ENCODE data around the gene PLA2G10. TPM values are rescaled to one million over a fixed set of nuclear protein-coding genes. Genes with fewer than 3 reads are reported as not detected.
"Not testable (repeated sequence)": the region's sequence is repeated elsewhere in the genome, so short reads cannot be mapped to it uniquely, and the experiment has no call there.

The PLA2G10 gene
- total and polyA plus RNA-seq, 9 of the 15 experiments (the other 6 are each of a cell fraction or from before 2014, with no cell fraction given), result not detected

DNA sequence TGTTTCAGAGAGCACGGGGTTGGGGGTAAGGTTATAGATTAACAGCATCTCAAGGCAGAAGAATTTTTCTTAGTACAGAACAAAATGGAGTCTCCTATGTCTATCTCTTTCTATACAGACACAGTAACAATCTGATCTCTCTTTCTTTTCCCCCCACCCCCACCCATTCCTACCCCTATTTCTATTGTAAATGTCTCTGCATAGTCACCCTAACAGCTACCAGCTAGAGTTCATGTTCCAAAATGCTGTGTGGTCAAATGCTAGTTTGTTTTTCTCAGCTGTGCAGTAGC is 57.2 kb downstream of the PLA2G10 start:
- H3K9ac ChIP-seq (ENCODE audit: insufficient read depth in 1 of 2, low read depth in 2 of 2, low read length in 2 of 2); H3K4me3 ChIP-seq; H3K27ac ChIP-seq (ENCODE audit: extremely low read depth, low read depth, low read length); BruUV-seq (replicated peaks); FAIRE-seq; intact Hi-C loops (cut with micrococcal nuclease); CTCF ChIA-PET (ENCODE audit: low intra/inter-chr PET ratio); POLR2A ChIA-PET; H3K9me3 ChIP-seq (replicated peaks; ENCODE audit: control insufficient read depth, insufficient read depth, low read depth, low read length); DNase-seq (ENCODE audit: extremely low read depth in 1 of 4, low spot score in 3 of 4); H3K4me2 ChIP-seq (ENCODE audit: insufficient read depth, low read length); H3K27me3 ChIP-seq (ENCODE audit: control insufficient read depth in 2 of 2, insufficient read depth in 2 of 2, low read length in 2 of 2); H3K9me1 ChIP-seq (ENCODE audit: control insufficient read depth, insufficient read depth, low read length); H2AFZ ChIP-seq (ENCODE audit: low read depth, low read length); ATAC-seq: not testable (repeated sequence)
- 20% methylated on average over 1 of the region's 1 CpG for WGBS (ENCODE audit: insufficient coverage, low coverage, missing lambda C conversion rate)
- H3K4me1 ChIP-seq (replicated peaks in 1 of 2; ENCODE audit: control insufficient read depth in 2 of 2, insufficient read depth in 2 of 2, low read length in 2 of 2), result peaks cover 11 to 13% of the 10 kb centered on the region in 2 experiments; a peak in 4 of 5 replicates
- H3K79me2 ChIP-seq (ENCODE audit: control insufficient read depth, insufficient read depth, low read length), result peaks cover 96% of the 10 kb centered on the region
- H3K36me3 ChIP-seq (ENCODE audit: control insufficient read depth, insufficient read depth, low read length), result peaks cover 59% of the 10 kb centered on the region
- in situ Hi-C loops (cut with MboI), result loop anchor here (25.0 kb wide), 1 partner anchor 1875 kb away; no protein-coding TSS in a partner anchor
- TF ChIP-seq, protein P1, sequence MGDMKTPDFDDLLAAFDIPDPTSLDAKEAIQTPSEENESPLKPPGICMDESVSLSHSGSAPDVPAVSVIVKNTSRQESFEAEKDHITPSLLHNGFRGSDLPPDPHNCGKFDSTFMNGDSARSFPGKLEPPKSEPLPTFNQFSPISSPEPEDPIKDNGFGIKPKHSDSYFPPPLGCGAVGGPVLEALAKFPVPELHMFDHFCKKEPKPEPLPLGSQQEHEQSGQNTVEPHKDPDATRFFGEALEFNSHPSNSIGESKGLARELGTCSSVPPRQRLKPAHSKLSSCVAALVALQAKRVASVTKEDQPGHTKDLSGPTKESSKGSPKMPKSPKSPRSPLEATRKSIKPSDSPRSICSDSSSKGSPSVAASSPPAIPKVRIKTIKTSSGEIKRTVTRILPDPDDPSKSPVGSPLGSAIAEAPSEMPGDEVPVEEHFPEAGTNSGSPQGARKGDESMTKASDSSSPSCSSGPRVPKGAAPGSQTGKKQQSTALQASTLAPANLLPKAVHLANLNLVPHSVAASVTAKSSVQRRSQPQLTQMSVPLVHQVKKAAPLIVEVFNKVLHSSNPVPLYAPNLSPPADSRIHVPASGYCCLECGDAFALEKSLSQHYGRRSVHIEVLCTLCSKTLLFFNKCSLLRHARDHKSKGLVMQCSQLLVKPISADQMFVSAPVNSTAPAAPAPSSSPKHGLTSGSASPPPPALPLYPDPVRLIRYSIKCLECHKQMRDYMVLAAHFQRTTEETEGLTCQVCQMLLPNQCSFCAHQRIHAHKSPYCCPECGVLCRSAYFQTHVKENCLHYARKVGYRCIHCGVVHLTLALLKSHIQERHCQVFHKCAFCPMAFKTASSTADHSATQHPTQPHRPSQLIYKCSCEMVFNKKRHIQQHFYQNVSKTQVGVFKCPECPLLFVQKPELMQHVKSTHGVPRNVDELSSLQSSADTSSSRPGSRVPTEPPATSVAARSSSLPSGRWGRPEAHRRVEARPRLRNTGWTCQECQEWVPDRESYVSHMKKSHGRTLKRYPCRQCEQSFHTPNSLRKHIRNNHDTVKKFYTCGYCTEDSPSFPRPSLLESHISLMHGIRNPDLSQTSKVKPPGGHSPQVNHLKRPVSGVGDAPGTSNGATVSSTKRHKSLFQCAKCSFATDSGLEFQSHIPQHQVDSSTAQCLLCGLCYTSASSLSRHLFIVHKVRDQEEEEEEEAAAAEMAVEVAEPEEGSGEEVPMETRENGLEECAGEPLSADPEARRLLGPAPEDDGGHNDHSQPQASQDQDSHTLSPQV (IDR thresholded peaks at IDR 0.05), result peak; percentile 61; the same call in 1 of the 2 replicates
- H4K20me1 ChIP-seq (replicated peaks; ENCODE audit: control insufficient read depth, insufficient read depth, low read length), result peaks cover 17% of the 10 kb centered on the region

DNA sequence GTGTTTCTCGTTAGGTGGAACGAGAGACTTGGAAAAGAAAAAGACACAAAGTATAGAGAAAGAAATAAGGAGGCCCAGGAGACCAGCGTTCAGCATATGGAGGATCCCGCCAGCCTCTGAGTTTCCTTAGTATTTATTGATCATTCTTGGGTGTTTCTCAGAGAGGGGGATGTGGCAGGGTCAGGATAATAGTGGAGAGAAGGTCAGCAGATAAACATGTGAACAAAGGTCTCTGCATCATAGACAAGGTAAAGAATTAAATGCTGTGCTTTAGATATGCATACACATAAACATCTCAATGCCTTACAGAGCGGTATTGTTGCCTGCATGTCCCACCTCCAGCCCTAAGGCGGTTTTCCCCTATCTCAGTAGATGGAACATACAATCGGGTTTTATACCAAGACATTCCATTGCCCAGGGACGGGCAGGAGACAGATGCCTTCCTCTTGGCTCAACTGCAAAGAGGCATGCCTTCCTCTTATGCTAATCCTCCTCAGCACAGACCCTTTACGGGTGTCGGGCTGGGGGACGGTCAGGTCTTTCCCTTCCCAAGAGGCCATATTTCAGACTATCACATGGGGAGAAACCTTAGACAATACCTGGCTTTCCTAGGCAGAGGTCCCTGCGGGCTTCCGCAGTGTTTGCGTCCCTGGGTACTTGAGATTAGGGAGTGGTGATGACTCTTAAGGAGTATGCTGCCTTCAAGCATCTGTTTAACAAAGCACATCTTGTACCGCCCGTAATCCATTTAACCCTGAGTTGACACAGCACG is 57.7 kb downstream of the PLA2G10 start:
- Histone ChIP-seq H3K79me2 (ENCODE audit: control insufficient read depth, insufficient read depth, low read length) (peaks cover 94% of the 10 kb centered on the region), H4K20me1 (replicated peaks; ENCODE audit: control insufficient read depth, insufficient read depth, low read length) (peaks cover 17% of the 10 kb centered on the region), H3K4me1 (replicated peaks in 1 of 2; ENCODE audit: control insufficient read depth in 2 of 2, insufficient read depth in 2 of 2, low read length in 2 of 2) (peaks cover 15 to 18% of the 10 kb centered on the region in 2 experiments; a peak in 4 of 5 replicates), H3K36me3 (ENCODE audit: control insufficient read depth, insufficient read depth, low read length) (peaks cover 57% of the 10 kb centered on the region)
- in situ Hi-C loops (cut with MboI), result loop anchor here (25.0 kb wide), 1 partner anchor 1876 kb away; no protein-coding TSS in a partner anchor
- H3K9me3 ChIP-seq (replicated peaks; ENCODE audit: control insufficient read depth, insufficient read depth, low read depth, low read length); H3K9me1 ChIP-seq (ENCODE audit: control insufficient read depth, insufficient read depth, low read length); H2AFZ ChIP-seq (ENCODE audit: low read depth, low read length); intact Hi-C loops (cut with micrococcal nuclease); CTCF ChIA-PET (ENCODE audit: low intra/inter-chr PET ratio); H3K27me3 ChIP-seq (ENCODE audit: control insufficient read depth in 2 of 2, insufficient read depth in 2 of 2, low read length in 2 of 2); H3K4me3 ChIP-seq; H3K9ac ChIP-seq (ENCODE audit: insufficient read depth in 1 of 2, low read depth in 2 of 2, low read length in 2 of 2); DNase-seq (ENCODE audit: extremely low read depth in 1 of 4, low spot score in 3 of 4); ATAC-seq; H3K4me2 ChIP-seq (ENCODE audit: insufficient read depth, low read length); BruUV-seq (replicated peaks); POLR2A ChIA-PET; H3K27ac ChIP-seq (ENCODE audit: extremely low read depth, low read depth, low read length); FAIRE-seq: not testable (repeated sequence)
- WGBS (ENCODE audit: insufficient coverage, low coverage, missing lambda C conversion rate), result 73% methylated on average over 17 of the region's 17 CpGs
